Measurements from ENCODE around the gene NCAPD3. TPM values are rescaled to one million over a fixed set of nuclear protein-coding genes. Genes with fewer than 3 reads are reported as not detected.

The NCAPD3 gene
- total and polyA plus RNA-seq, 2 of the 13 experiments (the other 11 are each of a cell fraction or from before 2014, with no cell fraction given), result 20.7 to 25.6 TPM

DNA sequence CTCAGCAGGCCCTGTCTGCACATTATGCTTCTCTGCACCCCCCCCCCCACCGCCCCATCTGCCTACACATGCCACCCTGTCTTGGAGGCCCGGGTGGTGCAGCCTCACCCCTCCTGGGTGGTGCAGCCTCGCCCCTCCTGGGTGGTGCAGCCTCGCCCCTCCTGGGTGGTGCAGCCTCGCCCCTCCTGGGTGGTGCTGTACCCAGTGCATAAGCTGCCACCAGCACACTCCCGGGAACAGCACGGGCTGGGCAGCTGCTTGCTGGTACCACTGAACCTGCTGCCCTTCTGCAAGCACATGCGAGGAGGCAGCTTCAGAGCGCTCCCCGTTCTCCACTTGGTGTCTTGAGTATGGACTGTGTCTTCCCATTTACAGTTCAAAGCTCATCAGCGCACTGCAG, 69.3 kb downstream of the NCAPD3 start:
- FAIRE-seq, result no peak
- no peak for ATAC-seq
- CTCF ChIA-PET (ENCODE audit: low intra/inter-chr PET ratio, low total read pairs), result no interaction called here
- Histone ChIP-seq H3K4me2 (ENCODE audit: low read depth, low read length) (no peak overlapping the region), H3K4me3 (replicated peaks in 1 of 3; ENCODE audit: insufficient read depth in 1 of 3, low read depth in 2 of 3, low read length in 3 of 3) (no peak overlapping the region), H3K79me2 (ENCODE audit: insufficient read depth, low read length) (no peaks in the 10 kb centered on the region), H2AFZ (ENCODE audit: low read length) (no peak overlapping the region), H3K9me3 (ENCODE audit: low read length) (no peaks in the 10 kb centered on the region), H4K20me1 (ENCODE audit: insufficient read depth, low read length) (no peaks in the 10 kb centered on the region), H3K4me1 (ENCODE audit: insufficient read depth, low read length) (no peaks in the 10 kb centered on the region), H3K27me3 (ENCODE audit: control insufficient read depth in 1 of 2, insufficient read depth in 2 of 2, low read length in 2 of 2) (no peaks in the 10 kb centered on the region), H3K27ac (ENCODE audit: extremely low read length, insufficient read depth, low read length) (no peak overlapping the region), H3K9ac (ENCODE audit: insufficient read depth, low read depth, low read length) (no peak overlapping the region), H3K36me3 (replicated peaks in 1 of 2; ENCODE audit: control insufficient read depth in 1 of 2, insufficient read depth in 2 of 2, low read length in 2 of 2) (peaks cover 21 to 52% of the 10 kb centered on the region in 2 experiments; a peak in 4 of 5 replicates)
- TF ChIP-seq ATAD3A (CRISPR knock-in tag; IDR thresholded peaks at IDR 0.05), result no peak
- no peak for TF ChIP-seq RXRA (CRISPR knock-in tag; IDR thresholded peaks at IDR 0.05)
- TF ChIP-seq HES4 (CRISPR knock-in tag; IDR thresholded peaks at IDR 0.05; ENCODE audit: borderline replicate concordance), result no peak
- TF ChIP-seq CREB3 (CRISPR knock-in tag; IDR thresholded peaks at IDR 0.05), result no peak
- TF ChIP-seq SKI (IDR thresholded peaks at IDR 0.05; ENCODE audit: partially characterized antibody), result no peak
- in situ Hi-C loops (cut with HindIII; ENCODE audit: extremely low pct_ligation_motif_present, low pct_unique_long_range_greater_than_20kb) (no loop called here), intact Hi-C loops (cut with micrococcal nuclease; ENCODE audit: unreplicated experiment) (no loop called here)
- BruUV-seq (replicated peaks), result no TSS peak
- POLR2A ChIA-PET, result no interaction called here
- 94% methylated on average over 9 of the region's 11 CpGs for WGBS (ENCODE audit: low lambda C conversion rate)
- DNase-seq (ENCODE audit: low spot score), result no peak

GRCh38 chr11:134153147-134153905, 70.4 kb downstream of the NCAPD3 start:
- Histone ChIP-seq H3K9ac (ENCODE audit: insufficient read depth, low read depth, low read length) (no peak overlapping the region), H4K20me1 (ENCODE audit: insufficient read depth, low read length) (no peaks in the 10 kb centered on the region), H3K4me1 (ENCODE audit: insufficient read depth, low read length) (no peaks in the 10 kb centered on the region), H3K36me3 (replicated peaks in 1 of 2; ENCODE audit: control insufficient read depth in 1 of 2, insufficient read depth in 2 of 2, low read length in 2 of 2) (peaks cover 21 to 46% of the 10 kb centered on the region in 2 experiments; a peak in 4 of 5 replicates), H3K4me2 (ENCODE audit: low read depth, low read length) (no peak overlapping the region), H3K9me3 (ENCODE audit: low read length) (no peaks in the 10 kb centered on the region), H3K27me3 (ENCODE audit: control insufficient read depth in 1 of 2, insufficient read depth in 2 of 2, low read length in 2 of 2) (no peaks in the 10 kb centered on the region), H2AFZ (ENCODE audit: low read length) (no peak overlapping the region), H3K4me3 (replicated peaks in 1 of 3; ENCODE audit: insufficient read depth in 1 of 3, low read depth in 2 of 3, low read length in 3 of 3) (no peak overlapping the region), H3K27ac (ENCODE audit: extremely low read length, insufficient read depth, low read length) (no peak overlapping the region), H3K79me2 (ENCODE audit: insufficient read depth, low read length) (no peaks in the 10 kb centered on the region)
- DNase-seq (ENCODE audit: low spot score) (no peak), ATAC-seq (no peak; the same call in 2 of the 3 replicates), FAIRE-seq (no peak)
- no TSS peak for BruUV-seq (replicated peaks)
- ChIA-PET POLR2A (no interaction called here), CTCF (ENCODE audit: low intra/inter-chr PET ratio, low total read pairs) (no interaction called here)
- in situ Hi-C loops (cut with HindIII; ENCODE audit: extremely low pct_ligation_motif_present, low pct_unique_long_range_greater_than_20kb) (no loop called here), intact Hi-C loops (cut with micrococcal nuclease; ENCODE audit: unreplicated experiment) (no loop called here)
- 97% methylated on average over 26 of the region's 30 CpGs for WGBS (ENCODE audit: low lambda C conversion rate)
- TF ChIP-seq ZNF703 (CRISPR knock-in tag; IDR thresholded peaks at IDR 0.05; ENCODE audit: borderline replicate concordance), result no peak
- no peak for TF ChIP-seq ZFP82 (CRISPR knock-in tag; IDR thresholded peaks at IDR 0.05; ENCODE audit: borderline replicate concordance)
- TF ChIP-seq SP1 (IDR thresholded peaks at IDR 0.05), result no peak
- no peak for TF ChIP-seq SP1 (CRISPR knock-in tag; IDR thresholded peaks at IDR 0.05)
- TF ChIP-seq CC2D1A (CRISPR knock-in tag; IDR thresholded peaks at IDR 0.05), result no peak
- TF ChIP-seq ATM (IDR thresholded peaks at IDR 0.05; ENCODE audit: borderline replicate concordance), result no peak
- TF ChIP-seq RAD21 (CRISPR knock-in tag; IDR thresholded peaks at IDR 0.05), result no peak
- TF ChIP-seq RXRA (CRISPR knock-in tag; IDR thresholded peaks at IDR 0.05), result no peak
- TF ChIP-seq TOE1 (CRISPR knock-in tag; IDR thresholded peaks at IDR 0.05), result no peak
- TF ChIP-seq CREB1 (IDR thresholded peaks at IDR 0.05), result no peak
- TF ChIP-seq CREB1 (CRISPR knock-in tag; IDR thresholded peaks at IDR 0.05), result no peak
- no peak for TF ChIP-seq ZNF562 (CRISPR knock-in tag; IDR thresholded peaks at IDR 0.05; ENCODE audit: borderline replicate concordance)
